HG03439 (cell line): ENCODE results near the gene MYBPHL.
A peak's percentile ranks its signal among the peaks of the same experiment; 100 is the strongest.

Experiments
- ATAC-seq: cut with Tn5 transposase; IDR thresholded peaks from one replicate; pipeline ENCODE4 v1.9.1; 2021; ENCODE audit warnings: mild to moderate bottlenecking, moderate library complexity; ENCODE audit not compliant: unreplicated experiment

Gene MYBPHL

GRCh38 chr1:109253803-109254620 is 52.8 kb downstream of the MYBPHL start:
- no peak for ATAC-seq

GRCh38 chr1:109252893-109253802 is 53.7 kb downstream of the MYBPHL start:
- no peak for ATAC-seq

- no peak for ATAC-seq
These were observed 54.5 kb downstream of the MYBPHL start for GRCh38 chr1:109252167-109252892.

- no peak for ATAC-seq
These were observed 55.3 kb downstream of the MYBPHL start for GRCh38 chr1:109251277-109252166.

GRCh38 chr1:109250454-109251276 is 56.1 kb downstream of the MYBPHL start:
- ATAC-seq = no peak

- peak; percentile 38 for ATAC-seq
These were observed 57.0 kb downstream of the MYBPHL start for GRCh38 chr1:109249654-109250401.

GRCh38 chr1:109248797-109249629 is 57.8 kb downstream of the MYBPHL start, which contains the start of gene CELSR2:
CELSR2 (plus strand) TSS chr1:109249539; CDS start chr1:109250080, 541 bp downstream.
- ATAC-seq = peak; percentile 74

GRCh38 chr1:109248444-109248796 is 58.4 kb downstream of the MYBPHL start:
- ATAC-seq = no peak

GRCh38 chr1:109247401-109248365 is 59.1 kb downstream of the MYBPHL start:
- ATAC-seq = no peak

- no peak for ATAC-seq
These were observed 60.7 kb downstream of the MYBPHL start for GRCh38 chr1:109246141-109246551.

- no peak for ATAC-seq
These were observed 62.8 kb downstream of the MYBPHL start for GRCh38 chr1:109243860-109244552.

- ATAC-seq = no peak
These were observed 63.6 kb downstream of the MYBPHL start for GRCh38 chr1:109243221-109243620.

GRCh38 chr1:109242387-109242786 is 64.4 kb downstream of the MYBPHL start:
- ATAC-seq = no peak
